NB4 (cell line): ENCODE measurements around the gene FOXP4.

ENCODE experiments used
- DNase-seq: peaks from one replicate; pipeline ENCODE4 v3.0.0; 2010; ENCODE audit warnings: low read depth
- H3K4me3 ChIP-seq: one replicate; pipeline ENCODE4 v1.5.1; 2011; ENCODE audit warnings: mild to moderate bottlenecking, low read depth, low read length, moderate library complexity
- MYC ChIP-seq: IDR thresholded peaks from 2 replicates; pipeline ENCODE4 v1.6.1; 2011; ENCODE audit warnings: low read depth, low read length
- POLR2A ChIP-seq: IDR thresholded peaks from 2 replicates; pipeline ENCODE4 v1.6.1; 2011; ENCODE audit warnings: mild to moderate bottlenecking; ENCODE audit not compliant: insufficient read length; ENCODE audit errors: extremely low read depth
- TF ChIP-seq, protein P1 (sequence below): IDR thresholded peaks from 2 replicates; pipeline ENCODE4 v1.6.1; 2011; ENCODE audit warnings: low read depth, low read length
- TF ChIP-seq, protein P2 (sequence below): IDR thresholded peaks from one replicate; pipeline ENCODE4 v1.5.1; 2012; ENCODE audit warnings: low read depth, low read length

FOXP4 gene

GRCh38 chr6:41546866-41547798, 951 bp downstream of the FOXP4 start:
- DNase-seq = peak; percentile 70
- peak overlapping the region; percentile 78 for H3K4me3 ChIP-seq
- TF ChIP-seq POLR2A = no peak
- TF ChIP-seq, protein P1, sequence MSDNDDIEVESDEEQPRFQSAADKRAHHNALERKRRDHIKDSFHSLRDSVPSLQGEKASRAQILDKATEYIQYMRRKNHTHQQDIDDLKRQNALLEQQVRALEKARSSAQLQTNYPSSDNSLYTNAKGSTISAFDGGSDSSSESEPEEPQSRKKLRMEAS = no peak

- no peak for DNase-seq
- peak overlapping the region; percentile 78 for H3K4me3 ChIP-seq
- TF ChIP-seq, protein P2, sequence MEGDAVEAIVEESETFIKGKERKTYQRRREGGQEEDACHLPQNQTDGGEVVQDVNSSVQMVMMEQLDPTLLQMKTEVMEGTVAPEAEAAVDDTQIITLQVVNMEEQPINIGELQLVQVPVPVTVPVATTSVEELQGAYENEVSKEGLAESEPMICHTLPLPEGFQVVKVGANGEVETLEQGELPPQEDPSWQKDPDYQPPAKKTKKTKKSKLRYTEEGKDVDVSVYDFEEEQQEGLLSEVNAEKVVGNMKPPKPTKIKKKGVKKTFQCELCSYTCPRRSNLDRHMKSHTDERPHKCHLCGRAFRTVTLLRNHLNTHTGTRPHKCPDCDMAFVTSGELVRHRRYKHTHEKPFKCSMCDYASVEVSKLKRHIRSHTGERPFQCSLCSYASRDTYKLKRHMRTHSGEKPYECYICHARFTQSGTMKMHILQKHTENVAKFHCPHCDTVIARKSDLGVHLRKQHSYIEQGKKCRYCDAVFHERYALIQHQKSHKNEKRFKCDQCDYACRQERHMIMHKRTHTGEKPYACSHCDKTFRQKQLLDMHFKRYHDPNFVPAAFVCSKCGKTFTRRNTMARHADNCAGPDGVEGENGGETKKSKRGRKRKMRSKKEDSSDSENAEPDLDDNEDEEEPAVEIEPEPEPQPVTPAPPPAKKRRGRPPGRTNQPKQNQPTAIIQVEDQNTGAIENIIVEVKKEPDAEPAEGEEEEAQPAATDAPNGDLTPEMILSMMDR = no peak
- TF ChIP-seq POLR2A (no peak), MYC (no peak)
- TF ChIP-seq, protein P1 = no peak
These were observed 1.6 kb downstream of the FOXP4 start for GRCh38 chr6:41547799-41548097.

DNA sequence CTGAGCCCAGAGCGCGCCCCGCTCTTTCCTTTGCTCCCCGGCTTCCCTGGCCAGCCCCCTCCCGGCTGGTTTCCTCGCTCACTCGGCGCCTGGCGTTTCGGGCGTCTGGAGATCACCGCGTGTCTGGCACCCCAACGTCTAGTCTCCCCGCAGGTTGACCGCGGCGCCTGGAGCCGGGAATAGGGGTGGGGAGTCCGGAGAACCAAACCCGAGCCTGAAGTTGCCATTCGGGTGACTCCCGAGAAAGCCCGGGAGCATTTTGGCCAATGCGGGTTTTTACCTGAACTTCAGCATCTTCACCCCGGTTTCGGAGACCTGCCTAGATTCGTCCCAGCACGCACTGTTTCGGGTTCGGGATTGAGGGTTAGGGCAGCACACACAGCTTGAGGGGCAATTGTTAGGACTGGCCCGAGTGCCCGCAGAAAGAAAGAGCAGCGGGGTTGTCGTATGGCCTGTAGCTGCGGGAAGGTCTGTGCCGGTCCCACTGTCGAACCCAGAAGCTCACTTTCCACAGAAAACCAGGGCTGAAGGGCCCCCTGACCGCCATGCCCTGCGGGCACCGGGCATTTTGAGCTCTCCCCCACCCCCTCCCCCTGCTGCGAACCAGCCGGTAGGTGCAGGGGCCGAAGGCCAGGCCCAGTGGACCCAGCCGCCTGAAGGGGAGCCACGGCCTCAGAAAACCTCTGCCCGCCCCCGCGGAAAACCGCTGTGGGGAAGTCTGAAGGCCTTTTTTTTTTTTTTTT, 2.1 kb downstream of the FOXP4 start:
- TF ChIP-seq, protein P2 = no peak
- TF ChIP-seq, protein P1 = no peak
- TF ChIP-seq MYC (no peak), POLR2A (no peak)
- H3K4me3 ChIP-seq = peak overlapping the region; percentile 78
- DNase-seq = peak; percentile 41

DNA sequence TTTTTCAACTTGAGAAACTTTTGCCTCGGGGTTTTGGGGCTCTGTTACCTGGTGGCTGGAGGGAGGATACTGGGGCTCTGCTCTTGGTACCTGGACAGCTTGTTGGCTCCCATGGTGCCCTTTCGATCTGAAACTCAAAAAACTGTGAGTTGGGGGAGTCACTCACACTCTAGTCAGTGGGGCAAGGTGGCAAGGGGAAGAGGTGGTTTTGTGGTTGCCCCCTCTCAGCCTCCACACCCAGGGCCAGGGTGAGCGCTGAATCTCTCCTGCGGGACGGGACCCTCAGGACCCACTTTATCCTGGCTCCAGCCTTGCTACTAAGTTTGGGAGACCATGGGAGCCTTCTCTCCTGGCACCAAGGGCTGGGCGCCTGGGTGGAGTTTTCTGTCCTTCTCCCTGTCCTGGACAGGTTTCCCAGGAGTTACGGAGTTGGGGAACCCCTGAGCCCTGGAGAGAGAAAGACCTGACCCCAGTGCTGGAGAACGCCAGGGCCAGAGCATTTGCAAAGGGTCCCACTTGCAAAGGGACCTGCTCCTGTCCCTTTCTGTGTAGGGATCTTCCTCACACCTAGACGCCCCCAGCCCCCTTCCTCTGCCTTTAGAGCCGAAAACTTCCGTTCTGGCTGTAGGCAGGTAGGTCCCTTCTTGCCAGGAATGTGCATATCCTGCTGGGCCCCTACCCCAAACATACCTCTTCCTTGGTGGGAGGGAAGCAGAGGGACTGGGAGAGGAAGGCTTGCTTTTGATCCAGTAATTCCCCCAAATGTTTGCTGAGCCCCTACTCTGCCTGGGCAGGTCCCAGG, 2.9 kb downstream of the FOXP4 start:
- TF ChIP-seq, protein P2 = no peak
- TF ChIP-seq POLR2A (no peak), MYC (no peak)
- TF ChIP-seq, protein P1 = no peak
- H3K4me3 ChIP-seq = no peak overlapping the region
- DNase-seq = no peak

GRCh38 chr6:41549673-41550072, 3.5 kb downstream of the FOXP4 start:
- no peak for DNase-seq
- no peak for TF ChIP-seq MYC
- TF ChIP-seq, protein P1 = no peak
- TF ChIP-seq, protein P2 = no peak
- TF ChIP-seq POLR2A = no peak
- H3K4me3 ChIP-seq = no peak overlapping the region
